NK-92 (cell line): Measurements from ENCODE around the gene ASIC2.

Experiments
- DNase-seq: peaks from one replicate; lab custom pipeline; 2025; ENCODE audit not compliant: unreplicated experiment; lab: John Stamatoyannopoulos, UW

ASIC2 gene

DNA sequence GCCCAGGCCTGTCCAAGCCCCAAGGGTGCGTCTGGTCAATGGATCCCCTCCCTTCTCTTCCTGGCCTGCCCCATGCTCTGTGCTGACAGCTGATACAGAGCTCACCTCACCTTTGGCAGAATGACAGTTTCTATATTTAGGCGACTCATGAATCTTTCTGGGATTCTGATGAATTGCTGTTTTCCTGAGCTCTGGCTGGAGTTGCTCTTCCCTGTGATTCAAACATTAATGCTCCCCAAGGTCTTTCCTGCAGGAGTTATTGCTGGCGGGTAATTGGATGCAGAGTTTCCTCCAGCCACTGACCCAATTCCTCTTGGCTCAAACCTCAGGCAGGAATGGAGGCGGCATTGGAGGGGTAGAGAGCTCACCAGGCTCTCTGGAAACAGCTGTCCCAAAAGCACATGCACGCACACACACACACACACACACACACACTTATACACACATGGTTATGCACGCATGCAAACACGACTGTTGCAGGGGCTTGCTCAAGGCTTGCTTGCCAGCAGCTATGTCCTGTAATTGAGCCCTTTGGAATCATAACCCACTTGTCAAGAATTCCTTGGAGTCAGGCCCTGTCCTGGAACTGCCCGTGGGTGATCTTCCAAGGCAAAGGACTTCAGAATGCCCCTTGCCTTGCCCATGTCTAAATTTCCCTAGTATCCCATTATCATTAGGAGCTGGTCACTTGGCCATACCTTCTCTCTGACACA lies 128.8 kb downstream of the ASIC2 start:
- DNase-seq: no peak

DNA sequence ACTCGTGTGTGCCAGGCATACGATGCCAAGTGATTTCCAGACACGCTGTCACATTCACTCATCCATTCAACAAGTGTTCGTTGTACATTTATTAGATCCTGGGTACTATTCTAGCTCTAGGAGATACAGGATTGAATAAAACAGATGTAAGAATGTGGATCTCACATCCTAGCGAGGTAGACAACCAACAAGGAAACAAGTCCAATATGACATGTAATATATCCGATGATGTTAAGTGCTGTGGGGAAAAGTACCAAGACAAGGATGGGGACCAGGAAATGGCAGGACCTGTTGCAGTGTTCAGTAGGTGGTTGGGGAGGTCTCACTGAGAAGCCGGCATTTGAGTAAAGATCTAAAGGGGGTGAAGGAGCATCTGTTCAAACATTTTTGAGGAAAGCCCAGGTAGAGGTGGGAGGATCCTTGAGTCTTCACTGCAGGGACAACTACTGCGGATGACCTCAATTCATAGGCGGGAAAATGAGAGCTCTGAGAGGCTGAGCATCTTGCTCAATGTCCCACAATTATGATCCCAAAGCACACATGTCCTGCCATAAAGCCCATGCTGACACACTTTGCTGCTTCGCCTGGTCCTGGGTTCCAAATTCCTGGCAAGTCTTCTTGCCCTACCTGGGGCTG lies 129.4 kb downstream of the ASIC2 start:
- no peak for DNase-seq

DNA sequence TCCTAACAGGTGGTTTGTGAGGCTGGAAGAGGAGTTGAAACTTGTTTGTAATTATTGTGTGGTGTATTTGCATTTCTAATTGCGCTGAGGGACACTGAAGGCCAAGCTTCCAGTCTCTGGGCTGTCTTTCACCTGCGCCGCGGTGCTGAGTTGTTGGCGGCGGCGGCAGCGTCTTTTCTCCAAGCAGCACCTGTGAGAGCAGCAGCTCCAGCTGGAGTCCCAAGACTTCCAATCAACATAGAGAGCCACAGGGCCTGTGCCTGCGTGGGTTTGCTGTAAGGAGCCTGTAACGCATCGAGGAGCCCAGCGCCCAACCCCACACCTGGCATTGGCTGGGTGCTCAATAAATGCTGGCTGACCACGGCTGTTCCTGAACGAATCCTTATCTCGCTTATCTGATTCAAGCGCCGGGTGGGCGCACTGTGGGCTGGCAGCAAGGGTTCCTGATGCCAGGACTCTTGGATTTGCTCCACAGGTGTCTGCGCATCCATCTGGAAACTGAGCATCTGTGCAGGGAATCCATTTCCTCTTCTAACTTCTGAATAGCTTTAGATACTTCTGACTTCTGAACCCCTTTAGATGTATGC lies 138.1 kb downstream of the ASIC2 start:
- no peak for DNase-seq

DNA sequence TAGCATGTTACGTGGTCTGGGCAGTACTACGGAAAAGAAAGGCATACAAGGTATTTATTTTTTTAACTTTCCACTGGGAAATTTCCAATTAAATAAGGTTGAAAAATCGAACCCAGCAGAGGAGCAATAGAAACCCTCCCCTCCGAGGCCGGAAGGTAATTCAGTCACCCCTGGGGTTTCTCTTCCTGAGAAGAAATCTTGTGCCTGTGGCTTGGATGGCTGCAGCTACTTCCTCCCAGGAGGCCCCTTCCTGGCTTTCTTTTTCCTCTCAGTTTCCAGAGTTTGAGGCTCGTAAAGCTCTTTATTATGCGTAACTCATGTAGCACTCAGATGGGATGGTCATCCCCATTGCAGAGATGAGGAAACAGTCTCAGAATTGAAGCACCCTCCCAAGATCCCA lies 140.3 kb downstream of the ASIC2 start:
- no peak for DNase-seq

DNA sequence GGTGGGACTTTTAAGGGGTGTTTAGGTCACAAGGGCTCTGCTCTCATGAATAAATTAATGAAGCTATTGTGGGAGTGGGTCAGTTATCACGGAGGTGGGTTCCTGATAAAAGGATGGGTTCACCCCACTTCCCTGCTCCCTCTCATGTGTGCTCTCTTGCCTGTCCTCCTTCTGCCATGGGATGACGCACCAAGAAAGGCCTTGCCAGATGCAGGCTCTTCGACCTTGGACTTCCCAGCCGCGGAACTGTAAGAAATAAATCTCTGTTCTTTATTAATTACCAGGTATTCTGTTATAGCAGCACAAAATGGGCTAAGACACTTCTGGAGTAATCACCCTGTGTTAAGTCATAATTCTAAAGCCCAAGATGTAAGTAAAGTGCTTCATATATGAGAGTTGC lies 141.5 kb downstream of the ASIC2 start:
- no peak for DNase-seq

DNA sequence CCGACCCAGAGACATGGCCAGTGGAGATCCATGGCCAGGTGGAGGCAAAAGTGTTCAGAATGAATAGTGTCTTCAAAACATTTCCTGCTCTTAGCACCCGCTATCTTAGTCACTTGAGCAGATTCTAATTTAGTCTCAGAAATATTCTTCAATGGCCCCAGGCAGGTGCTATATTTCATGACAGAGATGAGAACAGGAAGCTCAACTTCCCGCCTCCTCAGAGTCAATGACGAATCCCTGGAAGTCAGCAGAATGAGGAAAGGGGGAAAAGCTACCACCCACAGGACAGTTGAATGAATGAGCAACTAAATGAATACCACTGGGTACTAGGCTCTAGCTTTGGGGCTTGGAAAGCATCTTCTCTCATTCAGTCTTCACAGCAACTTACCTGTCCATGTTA lies 147.2 kb downstream of the ASIC2 start:
- no peak for DNase-seq

DNA sequence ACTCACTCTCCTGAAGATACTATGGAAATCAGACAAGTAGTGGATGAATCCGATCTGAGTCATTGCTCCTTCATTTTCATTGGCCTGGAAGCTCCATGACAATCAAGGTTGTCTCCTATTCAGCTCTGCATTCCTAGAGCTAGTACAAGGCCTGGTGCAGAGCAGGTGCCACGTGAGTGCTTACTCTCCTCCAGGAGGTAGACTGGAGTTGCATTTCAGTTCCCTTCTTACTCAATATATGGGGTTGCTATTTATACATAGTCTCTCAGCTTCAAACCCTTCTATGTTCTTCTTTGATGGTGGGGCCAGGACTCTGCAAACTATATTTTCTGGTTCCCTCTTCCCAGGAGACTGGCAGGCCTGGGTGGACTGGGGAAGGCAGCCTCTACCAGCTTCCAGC lies 148.3 kb downstream of the ASIC2 start:
- no peak for DNase-seq

DNA sequence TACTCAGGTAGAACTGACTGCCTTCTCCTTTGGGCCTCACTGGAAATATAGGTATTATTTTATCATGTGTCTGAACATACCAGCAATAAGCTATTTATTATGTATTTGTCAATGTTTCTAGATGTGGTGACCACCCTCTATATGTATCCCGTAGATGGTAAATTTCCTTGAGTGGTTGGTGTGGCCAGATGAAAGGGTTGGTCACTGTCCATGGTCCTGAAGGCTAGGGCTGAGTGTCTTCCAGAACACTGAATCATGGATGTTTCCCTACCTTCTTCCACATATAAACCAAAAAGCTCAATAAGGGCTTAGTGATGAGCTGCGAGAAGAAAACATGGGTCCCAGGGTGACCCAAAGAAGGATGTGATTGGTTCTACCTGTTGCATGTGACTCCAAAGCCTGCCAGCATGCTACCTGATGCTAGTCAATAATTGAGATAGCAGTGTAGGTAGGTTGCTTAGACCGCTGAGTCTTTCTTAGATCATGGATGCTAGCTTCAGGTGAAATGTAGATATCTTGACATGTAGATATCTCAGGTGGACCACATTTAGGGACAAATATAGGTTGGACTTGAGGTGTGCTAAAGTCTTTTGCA lies 150.3 kb downstream of the ASIC2 start:
- DNase-seq: no peak

DNA sequence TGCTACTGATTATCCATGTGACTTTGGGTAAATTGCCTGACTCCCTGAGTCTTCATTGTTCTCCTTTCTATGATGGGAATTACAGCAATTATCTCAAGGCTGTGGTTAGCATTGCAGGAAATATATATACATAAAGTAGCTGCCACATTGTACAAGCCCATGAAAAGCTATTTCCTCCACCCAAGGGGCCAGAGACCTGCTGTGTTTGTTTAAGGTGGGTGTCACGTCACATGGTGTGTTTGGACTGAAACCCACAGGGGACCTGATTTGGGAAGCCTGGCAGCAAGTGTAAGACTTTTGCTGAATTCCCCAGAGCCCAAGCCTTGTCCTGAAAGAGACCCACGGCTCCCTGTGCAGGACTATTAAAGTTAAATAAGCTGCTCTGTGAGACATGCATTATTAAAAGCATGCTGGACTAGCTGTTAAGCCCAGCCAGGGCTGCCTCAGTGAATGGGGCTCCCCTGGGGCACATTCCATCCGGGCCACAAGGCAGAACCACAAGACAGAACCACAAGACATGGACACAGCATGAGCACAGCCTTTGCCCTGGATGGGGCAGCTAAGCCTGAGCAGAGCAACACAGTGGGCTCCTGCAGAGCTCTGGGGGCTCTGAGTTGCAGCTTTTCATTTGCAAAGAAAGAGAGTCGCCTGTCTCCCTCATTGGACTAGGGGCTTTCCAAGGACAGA lies 152.5 kb downstream of the ASIC2 start:
- DNase-seq: no peak

DNA sequence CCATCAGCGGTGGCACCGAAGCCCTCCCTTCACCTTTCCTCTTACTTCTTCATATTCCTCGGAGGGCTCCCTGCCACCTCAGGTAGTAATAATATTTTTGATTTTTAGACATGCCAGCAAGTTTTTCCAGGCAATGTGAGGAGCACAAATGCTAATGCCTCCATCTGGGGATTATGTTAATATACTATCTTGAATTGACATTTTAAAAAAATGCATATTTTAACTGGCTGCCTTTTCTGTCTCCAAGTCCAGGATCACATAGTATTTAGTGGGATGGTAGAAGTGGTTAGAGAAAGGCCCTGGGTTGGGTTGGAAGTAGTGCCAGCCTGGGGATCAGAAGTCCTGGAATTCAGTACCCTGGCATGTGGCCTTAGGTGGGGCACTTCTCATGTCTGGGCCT lies 154.5 kb downstream of the ASIC2 start:
- DNase-seq: no peak

DNA sequence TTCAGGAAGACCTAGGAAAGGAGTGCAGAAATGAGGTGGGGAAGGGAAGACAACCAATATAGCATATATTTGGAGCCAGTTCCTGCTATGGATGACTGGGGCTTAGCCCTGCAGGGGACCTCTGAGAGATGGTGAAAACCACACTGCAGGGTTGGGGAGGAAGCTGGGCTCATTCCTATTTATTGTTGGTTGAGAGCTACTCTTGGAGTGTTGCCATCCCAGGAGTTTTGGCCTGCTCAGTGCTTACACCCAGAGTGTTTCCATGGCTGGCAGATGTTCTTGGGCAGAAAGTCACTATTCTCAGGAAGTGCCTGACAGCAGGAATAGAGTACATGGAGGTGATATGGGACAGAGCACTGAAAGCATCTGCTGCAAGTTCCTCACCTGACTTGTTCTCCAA lies 155.7 kb downstream of the ASIC2 start:
- DNase-seq: no peak

DNA sequence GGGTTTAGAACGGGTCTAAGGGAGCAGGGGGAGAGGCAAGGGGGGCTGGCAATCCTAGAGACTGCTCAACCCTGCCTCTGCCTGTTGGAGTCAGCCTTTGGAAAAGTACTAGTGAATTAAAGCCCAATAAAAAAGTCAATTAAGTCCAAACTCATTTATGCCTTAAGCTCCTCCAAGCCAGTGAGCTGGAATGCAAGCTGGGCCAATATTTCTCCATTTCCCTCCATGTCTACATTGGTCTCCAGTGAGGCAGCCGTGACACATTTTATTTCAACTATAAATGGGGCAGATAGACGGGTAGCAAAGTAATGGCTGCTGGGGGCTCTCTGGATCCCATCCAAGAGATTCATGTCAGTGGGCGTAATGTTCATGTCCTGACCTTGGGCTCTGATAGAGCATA lies 157.4 kb downstream of the ASIC2 start:
- DNase-seq: no peak

DNA sequence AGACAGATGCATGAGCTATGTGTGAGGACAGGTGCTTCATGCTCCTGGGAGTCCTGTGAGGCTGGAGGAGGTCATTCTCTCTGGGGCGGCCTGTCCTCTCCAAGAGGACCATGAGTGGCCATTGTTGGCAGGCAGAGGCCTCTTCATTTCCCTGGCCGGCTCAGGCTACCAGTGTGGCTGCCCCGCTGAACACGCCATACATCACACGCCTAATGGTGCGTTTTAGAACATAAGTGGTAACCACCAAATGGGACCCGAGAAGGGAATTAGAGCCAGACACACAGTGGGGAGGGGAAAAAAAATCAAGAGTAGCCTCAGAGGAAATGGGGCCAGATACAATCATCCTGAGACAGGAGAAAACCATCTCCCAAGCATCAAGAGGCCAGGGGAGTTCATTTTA lies 161.5 kb downstream of the ASIC2 start:
- no peak for DNase-seq

DNA sequence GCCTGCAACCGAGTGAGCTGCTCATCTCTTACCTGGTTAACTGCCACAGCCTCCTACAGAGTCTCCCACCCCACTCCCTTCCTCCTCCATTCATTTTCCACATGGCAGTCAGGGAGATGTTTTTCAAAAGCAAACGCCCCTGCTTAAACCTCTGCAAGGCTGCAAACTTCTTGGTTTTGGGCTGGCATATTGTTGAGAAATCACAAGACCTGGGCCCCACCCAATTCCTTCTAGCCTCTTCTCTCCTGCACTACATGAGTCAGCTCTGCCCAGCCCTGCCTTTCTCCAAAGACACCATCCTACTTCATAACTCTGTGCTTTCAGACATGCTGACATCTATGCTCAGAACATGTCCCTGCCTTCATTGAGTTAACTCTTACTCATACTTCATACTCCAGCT lies 165.4 kb downstream of the ASIC2 start:
- no peak for DNase-seq

DNA sequence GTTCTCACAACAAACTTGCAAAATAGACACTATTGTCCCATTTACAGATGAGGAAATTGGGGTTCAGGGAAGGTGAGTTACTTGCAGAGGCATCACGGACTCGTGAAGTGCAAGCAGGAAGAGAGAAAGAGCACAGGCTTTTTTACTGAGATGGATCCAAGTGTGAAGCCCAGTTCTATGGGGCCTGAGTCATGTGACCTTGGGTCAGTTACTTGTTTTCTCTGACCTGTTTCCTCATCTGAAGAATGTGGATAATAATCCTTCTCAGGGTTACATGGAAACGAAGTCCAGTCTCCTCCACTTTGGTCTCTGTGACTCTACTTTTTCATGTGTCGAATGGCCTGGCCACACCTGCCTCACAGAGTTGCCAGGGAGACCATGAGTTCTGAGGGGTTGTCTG lies 167.0 kb downstream of the ASIC2 start:
- no peak for DNase-seq

DNA sequence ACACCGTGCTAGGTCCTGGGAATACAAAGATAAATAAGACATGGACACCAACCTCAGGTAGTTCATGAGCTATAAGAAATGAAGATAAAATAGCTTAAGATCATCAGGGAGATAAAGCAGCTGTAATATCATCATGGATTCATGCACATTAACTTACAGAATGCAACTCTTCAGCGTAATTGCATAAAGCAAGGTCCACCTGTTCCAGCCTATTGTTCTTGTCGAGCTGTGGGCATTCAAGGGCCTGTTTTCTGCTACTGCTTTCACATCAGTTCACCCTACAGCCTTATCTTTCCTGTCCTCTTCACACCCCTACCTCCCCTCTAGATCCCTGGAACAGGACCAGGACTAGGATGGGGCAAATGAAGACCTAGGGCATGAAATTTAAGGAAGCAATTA lies 167.5 kb downstream of the ASIC2 start:
- no peak for DNase-seq

DNA sequence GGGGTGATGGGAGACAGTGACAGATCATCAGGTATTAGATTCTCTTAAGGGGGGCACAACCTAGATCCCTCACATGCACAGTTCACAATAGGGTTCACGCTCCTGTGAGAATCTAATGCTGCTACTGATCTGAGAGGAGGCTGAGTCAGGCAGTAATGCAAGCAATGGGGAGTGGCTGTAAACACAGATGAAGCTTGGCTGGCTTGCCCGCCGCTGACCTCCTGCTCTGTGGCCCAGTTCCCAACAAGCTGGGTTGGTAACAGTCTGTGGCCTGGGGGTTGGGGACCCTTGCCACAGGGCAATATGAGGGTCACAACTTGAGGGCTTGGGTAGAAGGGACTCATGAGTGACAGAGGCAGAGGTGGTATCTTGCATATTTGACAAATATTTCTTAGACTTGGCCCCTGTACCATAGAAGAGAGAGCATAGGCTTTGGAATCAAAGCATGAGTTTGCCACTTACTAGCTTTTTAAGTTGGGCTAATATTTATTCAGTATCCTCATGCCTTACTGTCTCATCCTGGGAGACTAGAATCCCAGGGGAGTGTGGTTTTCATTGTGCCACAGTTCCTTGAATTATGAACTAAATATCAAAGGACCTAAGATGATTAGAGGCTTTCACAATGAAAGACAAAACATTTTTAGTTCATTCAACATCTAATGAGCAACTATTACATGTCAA lies 168.1 kb downstream of the ASIC2 start:
- no peak for DNase-seq

DNA sequence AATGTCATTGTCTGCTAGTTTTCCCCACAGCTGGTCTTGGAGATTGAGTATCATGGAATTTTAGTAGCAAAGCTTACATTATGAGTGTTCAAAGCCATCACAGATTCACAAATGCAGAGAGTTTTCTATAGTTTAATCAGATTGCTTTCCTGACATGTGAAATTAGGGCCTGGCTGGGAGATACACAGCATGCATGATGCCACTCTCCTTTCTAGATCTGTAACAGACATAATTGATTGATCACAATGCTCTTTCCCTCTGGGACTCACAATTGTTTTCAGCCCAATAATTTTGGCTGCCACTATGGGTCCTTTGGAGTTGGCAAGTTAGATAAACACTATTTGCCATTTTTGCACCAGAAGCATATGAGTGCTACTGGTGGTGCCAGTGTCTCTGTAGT lies 168.9 kb downstream of the ASIC2 start:
- DNase-seq: no peak

DNA sequence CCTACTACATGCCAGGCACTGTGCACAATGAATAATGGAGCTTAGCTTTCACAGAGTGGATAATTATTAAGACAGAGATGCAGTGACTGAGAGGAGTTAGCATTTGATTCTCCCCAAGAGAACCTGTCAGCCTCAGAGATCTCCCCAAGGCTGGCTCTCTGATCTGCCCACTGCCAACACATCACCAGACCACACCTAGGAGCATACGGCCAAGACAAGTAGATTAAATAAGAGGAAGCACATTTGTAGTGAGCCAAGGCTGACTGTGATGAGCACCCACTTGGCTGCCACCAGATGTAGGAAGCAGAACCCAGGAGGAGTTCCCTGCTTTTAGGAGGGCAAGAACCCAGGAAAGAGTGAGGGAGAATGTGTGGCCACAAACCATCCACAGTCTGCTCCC lies 171.3 kb downstream of the ASIC2 start:
- DNase-seq: no peak

DNA sequence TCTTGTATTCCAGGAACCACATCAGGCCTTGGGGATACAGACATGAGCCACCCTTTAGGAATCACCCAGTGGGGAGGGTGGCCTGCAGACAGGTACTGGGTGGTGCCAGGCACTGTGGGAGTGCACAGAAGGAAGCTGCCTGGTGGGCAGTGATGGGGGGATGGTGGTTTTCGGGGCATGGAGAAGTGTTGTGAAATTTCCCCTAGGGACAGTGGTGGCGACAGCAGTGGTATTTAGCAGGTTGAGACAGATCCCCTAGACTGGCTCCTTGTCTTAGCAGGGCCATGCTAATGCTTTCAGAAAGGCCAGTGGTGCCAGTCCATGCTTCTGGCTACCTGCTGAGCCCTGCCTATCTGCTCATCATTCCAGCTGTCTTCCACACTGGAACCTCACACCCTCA lies 171.8 kb downstream of the ASIC2 start:
- no peak for DNase-seq

DNA sequence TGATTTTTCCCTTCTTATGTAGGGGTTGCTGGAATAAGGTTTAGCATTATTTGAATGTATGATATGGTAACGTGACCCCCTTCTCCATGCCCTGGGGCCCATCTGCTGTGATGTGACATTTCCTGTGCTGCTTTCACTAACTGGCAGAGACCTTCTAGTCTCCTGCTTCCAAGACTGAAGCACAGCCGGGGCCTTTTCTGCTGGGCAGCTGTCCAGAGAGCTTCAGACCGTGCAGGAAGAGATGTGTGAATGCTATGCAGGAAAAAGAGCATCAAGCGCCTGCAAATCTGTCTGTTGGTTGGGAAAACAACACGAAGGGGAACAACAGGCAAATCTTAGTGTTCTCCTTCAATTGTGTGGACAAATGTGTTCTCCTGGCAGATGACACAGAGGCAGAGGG lies 173.0 kb downstream of the ASIC2 start:
- no peak for DNase-seq
